ENCODE data around the gene LCNL1. TPM values are rescaled to one million over a fixed set of nuclear protein-coding genes. Genes with fewer than 3 reads are reported as not detected.

Gene LCNL1
- total and polyA plus RNA-seq, 9 donors, result 0.12 to 1.3 (median 0.42) TPM

DNA sequence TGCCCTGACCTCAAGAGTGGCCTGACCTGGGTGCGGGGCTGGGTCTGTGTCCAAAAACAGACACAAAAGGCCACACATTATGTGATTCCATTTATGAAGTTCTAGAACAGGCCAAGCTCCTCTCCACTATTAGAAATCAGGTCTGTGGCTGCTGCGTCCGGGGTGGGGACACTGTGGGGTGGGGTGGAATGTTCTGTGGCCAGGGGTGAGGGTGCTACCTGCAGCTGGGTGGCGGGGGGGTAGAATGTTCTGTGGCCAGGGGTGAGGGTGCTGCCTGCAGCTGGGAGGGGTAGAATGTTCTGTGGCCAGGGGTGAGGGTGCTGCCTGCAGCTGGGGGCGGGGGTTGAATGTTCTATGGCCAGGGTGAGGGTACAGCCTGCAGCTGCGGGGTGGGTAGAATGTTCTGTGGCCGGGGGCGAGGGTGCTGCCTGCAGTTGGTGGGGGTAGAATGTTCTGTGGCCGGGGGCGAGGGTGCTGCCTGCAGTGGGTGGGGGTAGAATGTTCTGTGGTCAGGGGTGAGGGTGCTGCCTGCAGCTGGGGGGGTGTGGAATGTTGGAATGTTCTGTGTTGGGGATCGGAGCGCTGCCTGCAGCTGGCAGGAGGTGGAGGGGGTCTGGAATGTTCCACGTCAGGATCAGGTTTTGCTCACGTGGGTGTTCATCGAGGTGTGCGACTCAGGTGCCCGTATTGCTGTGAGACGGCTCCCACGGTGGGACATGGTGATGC is 22.4 kb upstream of the LCNL1 start:
- 73% methylated on average over 10 of the region's 19 CpGs for WGBS (ENCODE audit: insufficient coverage)

DNA sequence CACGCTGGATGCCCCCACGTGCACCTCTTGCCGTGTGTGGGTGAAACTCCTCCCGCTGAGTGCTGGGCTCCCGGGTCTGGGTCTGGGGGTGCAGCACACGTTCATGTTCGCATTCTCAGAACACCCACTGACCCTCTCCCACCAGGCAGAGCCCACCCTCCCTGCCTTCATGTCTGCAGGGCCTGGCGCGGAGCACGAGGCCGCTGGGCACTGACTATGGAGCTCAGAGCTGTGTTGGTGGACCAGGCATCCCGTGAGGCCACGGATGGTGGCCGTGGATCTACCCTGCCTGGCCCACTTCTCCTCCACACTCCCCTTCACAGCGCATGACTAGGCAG is 21.9 kb upstream of the LCNL1 start:
- H3K4me3 ChIP-seq (ENCODE audit: low read length), result no peak overlapping the region
- 69% methylated on average over 9 of the region's 15 CpGs for WGBS (ENCODE audit: insufficient coverage)
- H3K4me1 ChIP-seq (ENCODE audit: control insufficient read depth, insufficient read depth, low read length), result peaks cover 32% of the 10 kb centered on the region
- H3K36me3 ChIP-seq (ENCODE audit: control insufficient read depth, insufficient read depth, low read length), result no peaks in the 10 kb centered on the region
- no peak for DNase-seq
- H3K27ac ChIP-seq (ENCODE audit: low read length), result no peak overlapping the region
- H3K27me3 ChIP-seq (ENCODE audit: control insufficient read depth, insufficient read depth, low read length), result peaks cover 5% of the 10 kb centered on the region
- H3K9me3 ChIP-seq (replicated peaks; ENCODE audit: control insufficient read depth, low read depth, low read length), result no peaks in the 10 kb centered on the region

More for the DNA sequence above, 22.4 kb upstream of the LCNL1 start:
- Histone ChIP-seq H3K4me1 (ENCODE audit: control insufficient read depth, insufficient read depth, low read length) (peaks cover 28% of the 10 kb centered on the region), H3K36me3 (ENCODE audit: control insufficient read depth, insufficient read depth, low read length) (no peaks in the 10 kb centered on the region), H3K27ac (ENCODE audit: low read length) (no peak overlapping the region), H3K9me3 (replicated peaks; ENCODE audit: control insufficient read depth, low read depth, low read length) (no peaks in the 10 kb centered on the region), H3K4me3 (ENCODE audit: low read length) (no peak overlapping the region), H3K27me3 (ENCODE audit: control insufficient read depth, insufficient read depth, low read length) (peaks cover 2% of the 10 kb centered on the region)
- no peak for DNase-seq

DNA sequence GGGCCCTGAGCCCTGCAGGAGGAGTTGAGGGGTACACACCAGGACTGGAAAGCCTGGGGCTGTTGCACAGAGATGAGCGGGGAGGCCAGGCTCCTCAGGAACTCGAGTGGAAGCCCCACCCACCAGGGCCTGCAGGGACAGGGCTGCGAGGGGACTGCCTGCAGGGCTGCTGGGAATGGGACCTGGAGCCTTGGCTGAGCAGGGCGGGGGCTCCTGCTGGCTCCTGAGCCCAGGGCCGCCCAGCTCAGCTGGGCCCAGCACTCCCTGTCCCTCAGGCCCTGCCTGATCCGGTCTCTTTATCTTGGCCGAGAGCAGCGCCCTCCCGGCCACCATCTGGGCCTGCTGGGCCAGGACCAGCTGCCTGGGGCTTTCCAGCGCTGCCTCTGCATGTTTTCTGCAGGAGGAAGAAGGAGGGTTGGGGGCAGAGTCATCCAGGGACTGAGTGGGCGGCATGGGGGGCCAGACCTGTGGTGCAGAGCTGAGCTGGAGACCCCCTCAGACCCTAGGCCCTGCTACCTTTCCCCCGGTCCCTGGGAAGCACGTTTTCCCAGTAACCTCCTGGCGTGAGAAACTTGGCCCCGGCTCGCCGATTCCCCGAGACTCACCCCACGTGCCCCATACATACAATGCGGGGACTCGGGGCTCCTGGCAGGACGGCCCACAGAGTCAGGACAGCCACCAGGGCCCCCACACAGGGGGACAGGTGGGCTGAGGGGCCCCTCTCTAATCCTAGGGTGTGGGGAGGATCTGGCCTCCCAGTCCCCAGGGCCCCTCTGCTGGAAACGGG is 21.3 kb upstream of the LCNL1 start:
- Histone ChIP-seq H3K27ac (ENCODE audit: low read length) (no peak overlapping the region), H3K9me3 (replicated peaks; ENCODE audit: control insufficient read depth, low read depth, low read length) (no peaks in the 10 kb centered on the region), H3K36me3 (ENCODE audit: control insufficient read depth, insufficient read depth, low read length) (no peaks in the 10 kb centered on the region), H3K4me1 (ENCODE audit: control insufficient read depth, insufficient read depth, low read length) (peaks cover 36% of the 10 kb centered on the region), H3K27me3 (ENCODE audit: control insufficient read depth, insufficient read depth, low read length) (peaks cover 10% of the 10 kb centered on the region), H3K4me3 (ENCODE audit: low read length) (no peak overlapping the region)
- peak; percentile 76 for DNase-seq
- 46% methylated on average over 18 of the region's 23 CpGs for WGBS (ENCODE audit: insufficient coverage)

DNA sequence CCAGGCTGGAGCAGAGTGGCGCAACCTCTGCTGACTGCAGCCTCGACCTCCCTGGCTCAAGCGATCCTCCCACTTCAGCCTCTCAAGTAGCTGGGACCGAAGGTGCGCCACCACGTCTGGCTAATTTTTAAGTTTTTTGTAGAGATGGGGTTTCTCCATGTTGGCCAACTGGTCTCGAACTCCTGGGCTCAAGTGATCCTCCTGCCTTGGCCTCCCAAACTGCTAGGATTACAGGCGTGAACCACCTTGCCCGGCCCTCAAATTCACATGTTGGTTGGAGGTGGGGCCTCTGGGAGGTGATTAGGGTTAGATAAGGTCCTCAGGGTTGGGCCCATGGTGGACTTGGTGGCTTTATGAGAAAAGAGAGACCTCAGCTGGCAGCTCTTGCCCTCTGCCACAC is 20.6 kb upstream of the LCNL1 start:
- peaks cover 36% of the 10 kb centered on the region for H3K4me1 ChIP-seq (ENCODE audit: control insufficient read depth, insufficient read depth, low read length)
- no peak for DNase-seq
- H3K9me3 ChIP-seq (replicated peaks; ENCODE audit: control insufficient read depth, low read depth, low read length), result no peaks in the 10 kb centered on the region
- no peak overlapping the region for H3K27ac ChIP-seq (ENCODE audit: low read length)
- peaks cover 10% of the 10 kb centered on the region for H3K27me3 ChIP-seq (ENCODE audit: control insufficient read depth, insufficient read depth, low read length)
- no peak overlapping the region for H3K4me3 ChIP-seq (ENCODE audit: low read length)
- 100% methylated on average over 2 of the region's 9 CpGs for whole genome bisulfite sequencing (ENCODE audit: insufficient coverage)
- H3K36me3 ChIP-seq (ENCODE audit: control insufficient read depth, insufficient read depth, low read length), result no peaks in the 10 kb centered on the region

DNA sequence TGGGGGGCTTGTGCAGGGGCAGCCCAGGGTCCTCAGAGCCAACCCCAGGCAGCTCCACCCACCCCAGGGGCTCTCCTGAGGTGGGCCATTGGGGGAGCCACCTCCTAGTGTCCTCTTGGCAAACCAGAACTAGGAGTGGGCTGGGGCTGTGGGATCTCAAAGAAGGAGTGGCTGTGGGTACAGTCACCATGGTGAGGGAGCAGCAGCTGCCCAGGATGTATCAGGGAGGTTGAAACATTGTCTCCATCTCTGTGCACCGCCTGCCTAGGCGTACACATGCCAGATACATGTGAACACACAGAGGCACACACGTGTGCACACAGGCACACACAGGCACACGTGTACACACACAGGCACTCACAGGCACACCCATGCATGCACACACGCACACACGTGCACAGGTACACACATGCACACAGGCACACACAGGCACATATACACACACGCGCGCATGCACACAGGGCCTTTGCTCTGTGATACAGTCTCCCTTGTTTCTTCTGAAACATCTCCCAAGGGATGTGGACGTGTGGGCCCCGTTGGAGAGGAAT is 20.0 kb upstream of the LCNL1 start:
- Histone ChIP-seq H3K27ac (ENCODE audit: low read length) (no peak overlapping the region), H3K9me3 (replicated peaks; ENCODE audit: control insufficient read depth, low read depth, low read length) (no peaks in the 10 kb centered on the region), H3K4me1 (ENCODE audit: control insufficient read depth, insufficient read depth, low read length) (peaks cover 36% of the 10 kb centered on the region), H3K36me3 (ENCODE audit: control insufficient read depth, insufficient read depth, low read length) (no peaks in the 10 kb centered on the region), H3K27me3 (ENCODE audit: control insufficient read depth, insufficient read depth, low read length) (peaks cover 10% of the 10 kb centered on the region), H3K4me3 (ENCODE audit: low read length) (no peak overlapping the region)
- WGBS (ENCODE audit: insufficient coverage), result 84% methylated on average over 5 of the region's 11 CpGs
- no peak for DNase-seq

DNA sequence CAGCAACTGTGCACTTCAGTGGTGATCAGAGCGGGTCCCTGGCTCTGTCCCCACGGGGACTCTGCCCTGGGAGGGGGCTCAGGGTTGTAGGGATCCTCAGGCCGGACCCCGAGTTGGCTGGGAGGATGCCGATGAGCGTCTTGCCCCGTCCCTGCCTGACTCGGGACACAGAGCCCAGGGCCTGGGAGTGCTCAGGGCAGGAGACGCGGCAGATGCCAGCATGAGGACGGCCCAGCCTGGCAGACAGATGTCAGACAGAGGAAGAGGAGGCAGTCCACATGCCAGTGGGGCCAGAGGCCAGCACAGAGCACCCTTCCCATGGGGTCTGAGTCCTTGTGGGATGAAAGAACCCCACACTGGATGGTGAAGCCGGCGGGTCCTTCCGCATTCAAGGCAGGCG is 19.5 kb upstream of the LCNL1 start:
- no peaks in the 10 kb centered on the region for H3K36me3 ChIP-seq (ENCODE audit: control insufficient read depth, insufficient read depth, low read length)
- H3K27ac ChIP-seq (ENCODE audit: low read length), result no peak overlapping the region
- no peak overlapping the region for H3K4me3 ChIP-seq (ENCODE audit: low read length)
- peaks cover 10% of the 10 kb centered on the region for H3K27me3 ChIP-seq (ENCODE audit: control insufficient read depth, insufficient read depth, low read length)
- H3K9me3 ChIP-seq (replicated peaks; ENCODE audit: control insufficient read depth, low read depth, low read length), result no peaks in the 10 kb centered on the region
- no peak for DNase-seq
- WGBS (ENCODE audit: insufficient coverage), result 69% methylated on average over 11 of the region's 15 CpGs
- H3K4me1 ChIP-seq (ENCODE audit: control insufficient read depth, insufficient read depth, low read length), result peaks cover 36% of the 10 kb centered on the region

DNA sequence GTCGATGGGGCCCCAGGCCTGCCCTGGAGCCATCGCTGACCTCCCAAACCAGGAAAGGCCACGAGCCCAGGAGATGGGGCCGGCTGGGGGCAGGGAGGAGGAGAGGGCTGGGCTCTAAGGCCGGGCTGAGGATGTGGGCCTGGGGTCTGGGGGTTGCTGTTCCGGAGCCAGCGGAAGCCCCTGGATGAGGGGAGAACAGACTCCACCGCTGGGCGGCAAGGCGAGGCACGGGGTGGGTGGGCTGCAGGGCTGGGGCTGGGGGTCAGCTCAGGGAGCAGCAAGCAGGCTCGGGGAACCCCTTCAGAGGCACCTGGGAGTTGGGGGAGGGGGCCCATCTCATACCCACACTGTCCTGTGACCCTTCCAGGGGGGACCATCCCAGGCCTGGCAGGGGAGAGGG is 19.0 kb upstream of the LCNL1 start:
- 80% methylated on average over 9 of the region's 12 CpGs for WGBS (ENCODE audit: insufficient coverage)
- Histone ChIP-seq H3K9me3 (replicated peaks; ENCODE audit: control insufficient read depth, low read depth, low read length) (no peaks in the 10 kb centered on the region), H3K27me3 (ENCODE audit: control insufficient read depth, insufficient read depth, low read length) (peaks cover 10% of the 10 kb centered on the region), H3K4me1 (ENCODE audit: control insufficient read depth, insufficient read depth, low read length) (peaks cover 35% of the 10 kb centered on the region), H3K4me3 (ENCODE audit: low read length) (no peak overlapping the region), H3K27ac (ENCODE audit: low read length) (no peak overlapping the region), H3K36me3 (ENCODE audit: control insufficient read depth, insufficient read depth, low read length) (no peaks in the 10 kb centered on the region)
- no peak for DNase-seq

DNA sequence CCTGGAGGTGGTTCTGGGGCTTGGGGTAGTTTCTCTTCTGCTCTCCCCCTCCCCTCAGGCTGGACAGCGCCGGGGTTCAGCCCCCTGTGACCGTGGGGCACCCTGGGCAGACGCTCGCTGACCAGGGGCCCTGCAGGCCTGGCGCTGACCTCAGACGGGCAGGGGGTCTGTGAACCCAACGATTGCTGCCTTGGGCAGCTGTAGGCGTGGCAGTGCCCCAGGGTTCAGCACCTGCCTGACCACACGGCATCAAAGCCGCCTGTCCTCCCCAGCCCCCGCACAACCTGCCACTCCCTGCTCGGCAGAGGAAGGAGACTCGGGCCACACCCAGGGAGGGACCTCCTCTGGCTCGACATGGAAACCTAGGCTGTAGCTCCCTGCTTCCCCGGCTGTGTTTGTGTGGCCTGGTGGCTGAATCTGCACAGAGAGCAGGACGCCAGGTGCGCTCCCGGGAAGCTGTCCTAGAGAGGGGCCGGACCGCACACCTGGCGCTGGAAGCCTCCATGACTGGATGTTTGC is 18.6 kb upstream of the LCNL1 start:
- Histone ChIP-seq H3K27ac (ENCODE audit: low read length) (no peak overlapping the region), H3K4me3 (ENCODE audit: low read length) (no peak overlapping the region), H3K9me3 (replicated peaks; ENCODE audit: control insufficient read depth, low read depth, low read length) (no peaks in the 10 kb centered on the region), H3K27me3 (ENCODE audit: control insufficient read depth, insufficient read depth, low read length) (peaks cover 10% of the 10 kb centered on the region), H3K36me3 (ENCODE audit: control insufficient read depth, insufficient read depth, low read length) (no peaks in the 10 kb centered on the region), H3K4me1 (ENCODE audit: control insufficient read depth, insufficient read depth, low read length) (peaks cover 34% of the 10 kb centered on the region)
- no peak for DNase-seq
- 60% methylated on average over 14 of the region's 22 CpGs for WGBS (ENCODE audit: insufficient coverage)

DNA sequence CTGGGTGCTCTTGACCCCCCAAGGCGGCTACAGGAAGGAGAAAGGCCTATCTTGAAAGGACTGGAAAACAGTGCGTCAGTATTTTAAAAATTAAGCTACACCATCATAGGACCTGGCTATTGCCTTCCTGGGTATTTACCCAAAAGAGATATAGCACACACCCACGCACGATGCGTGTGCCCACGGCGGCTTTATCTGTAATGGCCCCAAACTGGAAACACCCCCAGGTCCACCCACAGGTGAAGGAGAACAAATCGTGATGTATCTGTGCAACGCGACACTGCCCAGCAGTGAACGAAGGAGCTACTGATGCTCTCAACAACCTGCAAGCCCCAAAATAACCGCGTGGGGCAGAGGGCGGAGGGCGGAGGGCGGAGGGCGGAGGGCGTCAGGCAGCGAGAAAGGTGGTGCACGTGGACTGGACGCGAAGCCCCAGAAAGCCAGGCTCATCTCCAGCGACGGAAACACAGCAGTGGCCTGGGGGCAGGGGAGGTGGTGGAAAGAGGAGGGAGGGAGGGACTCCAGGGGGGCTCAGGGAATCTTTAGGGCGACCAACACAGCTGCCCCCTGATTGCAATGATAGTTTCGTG is 17.9 kb upstream of the LCNL1 start:
- Histone ChIP-seq H3K4me3 (ENCODE audit: low read length) (no peak overlapping the region), H3K27ac (ENCODE audit: low read length) (no peak overlapping the region), H3K9me3 (replicated peaks; ENCODE audit: control insufficient read depth, low read depth, low read length) (no peaks in the 10 kb centered on the region), H3K27me3 (ENCODE audit: control insufficient read depth, insufficient read depth, low read length) (peaks cover 10% of the 10 kb centered on the region), H3K4me1 (ENCODE audit: control insufficient read depth, insufficient read depth, low read length) (peaks cover 31% of the 10 kb centered on the region), H3K36me3 (ENCODE audit: control insufficient read depth, insufficient read depth, low read length) (no peaks in the 10 kb centered on the region)
- DNase-seq, result no peak
- WGBS (ENCODE audit: insufficient coverage), result 78% methylated on average over 17 of the region's 26 CpGs

Data from muscle of leg (tissue), 11 donors.